Endodermal cell (in vitro differentiated cells): ENCODE measurements around the gene GSG1L. TPM values are rescaled to one million over a fixed set of nuclear protein-coding genes. Genes with fewer than 3 reads are reported as not detected.

ENCODE experiments used
- DNase-seq: peaks from one replicate; pipeline ENCODE4 v3.0.0-alpha.2; 2017
- H3K27ac ChIP-seq: 2 replicates; pipeline ENCODE4 v1.5.1; 2013; ENCODE audit warnings: mild to moderate bottlenecking, low read depth, low read length, moderate library complexity
- H3K27me3 ChIP-seq: 2 replicates; pipeline ENCODE4 v1.6.1; 2013; ENCODE audit warnings: mild to moderate bottlenecking, low read length, moderate library complexity; ENCODE audit not compliant: insufficient read depth, control insufficient read depth, poor library complexity, severe bottlenecking
- H3K36me3 ChIP-seq: 2 replicates; pipeline ENCODE4 v1.7.0; 2013; ENCODE audit warnings: mild to moderate bottlenecking, low read length, moderate library complexity; ENCODE audit not compliant: control insufficient read depth, insufficient read depth
- H3K4me1 ChIP-seq: one replicate; pipeline ENCODE4 v1.7.0; 2013; ENCODE audit warnings: low read length; ENCODE audit not compliant: control insufficient read depth, insufficient read depth
- H3K4me3 ChIP-seq: 2 replicates; pipeline ENCODE4 v1.5.1; 2013; ENCODE audit warnings: mild to moderate bottlenecking, low read length, moderate library complexity
- H3K9ac ChIP-seq: 2 replicates; pipeline ENCODE4 v1.6.1; 2013; ENCODE audit warnings: mild to moderate bottlenecking, low read length, moderate library complexity; ENCODE audit not compliant: poor library complexity, severe bottlenecking; ENCODE audit errors: extremely low read depth
- H3K9me3 ChIP-seq: 2 replicates; pipeline ENCODE4 v1.6.1; 2013; ENCODE audit warnings: mild to moderate bottlenecking, low read length, moderate library complexity; ENCODE audit not compliant: control insufficient read depth
- H3K27ac Mint-ChIP-seq: 2 replicates; pipeline ENCODE4 v1.8.0; 2020; ENCODE audit warnings: mixed read lengths
- H3K27me3 Mint-ChIP-seq: 2 replicates; pipeline ENCODE4 v1.8.0; 2021; ENCODE audit warnings: mild to moderate bottlenecking, mixed read lengths; ENCODE audit not compliant: insufficient read depth
- H3K36me3 Mint-ChIP-seq: 2 replicates; pipeline ENCODE4 v1.8.0; 2020; ENCODE audit warnings: low read depth, mixed read lengths
- H3K4me1 Mint-ChIP-seq: 2 replicates; pipeline ENCODE4 v1.8.0; 2020; ENCODE audit warnings: mixed read lengths
- H3K4me3 Mint-ChIP-seq: 2 replicates; pipeline ENCODE4 v1.8.0; 2020; ENCODE audit warnings: mild to moderate bottlenecking, moderate library complexity, mixed read lengths
- H3K9me3 Mint-ChIP-seq: 2 replicates; pipeline ENCODE4 v1.8.0; 2020; ENCODE audit warnings: mild to moderate bottlenecking, mixed read lengths
- WGBS, 2 experiments: methylation state at CpG; one replicate each; pipeline versions ENCODE4 v1.1.5 to v1.1.7; 2013; ENCODE audit warnings: missing lambda C conversion rate in 2 of 2, mixed read lengths in 1 of 2; ENCODE audit not compliant: insufficient coverage in 1 of 2, insufficient read length in 1 of 2; 5-methylcytosine and 5-hydroxymethylcytosine counted together
- total RNA-seq, 2 donors: library from RNA; stranded (reverse); fragmentation: NEBNext Ultra II Directional in 1 of 2; extraction: Animal tissue kit (Norgen Biotek cat#: 25700) in 1 of 2; gene quantifications; 2 replicates in 1 of 2; 3 replicates in 1 of 2; pipeline ENCODE4 v1.2.1, GENCODE V29; 2021
- TF ChIP-seq, protein P1 (sequence below): fragments of 200-600 bp; sonication (generic); conservative IDR thresholded peaks from 2 replicates; pipeline ENCODE4 v1.5.0; 2021; ENCODE audit warnings: antibody characterized with exemption, mild to moderate bottlenecking

The GSG1L gene
- total RNA-seq, 2 donors from 2014 or later, result 0.24 TPM; not detected in 1

DNA sequence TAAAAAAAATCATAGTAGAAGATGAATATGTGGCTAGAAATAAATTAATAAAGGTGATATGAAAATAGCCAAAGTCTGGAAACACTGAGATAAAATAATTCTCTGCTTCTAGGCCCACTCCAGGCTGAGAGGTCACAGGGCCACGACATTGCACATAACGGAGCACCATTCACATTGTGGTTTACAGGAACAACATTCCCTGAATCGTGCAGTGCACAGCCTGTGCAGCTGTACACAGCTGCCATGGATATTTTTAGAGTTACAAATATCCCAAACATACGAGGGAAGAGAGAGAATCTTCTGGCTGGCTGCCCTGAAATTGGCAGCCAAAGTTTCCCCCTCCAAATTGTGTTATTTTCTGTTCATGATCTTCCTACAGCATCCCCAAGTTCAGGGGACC is 68.8 kb downstream of the GSG1L start:
- Histone ChIP-seq H3K4me1 (no peaks in the 10 kb centered on the region), H3K27me3 (no peaks in the 10 kb centered on the region), H3K27ac (no peak overlapping the region), H3K9ac (no peak overlapping the region), H3K36me3 (no peaks in the 10 kb centered on the region), H3K4me3 (no peak overlapping the region), H3K9me3 (peaks cover 15% of the 10 kb centered on the region)
- H3K4me3 Mint-ChIP-seq, result no peak overlapping the region
- peaks cover 2% of the 10 kb centered on the region for H3K27me3 Mint-ChIP-seq
- H3K4me1 Mint-ChIP-seq, result no peaks in the 10 kb centered on the region
- 91 to 100% methylated on average over 3 to 4 of the region's 4 CpGs for WGBS, 2 experiments
- H3K27ac Mint-ChIP-seq, result no peak overlapping the region
- TF ChIP-seq, protein P1, sequence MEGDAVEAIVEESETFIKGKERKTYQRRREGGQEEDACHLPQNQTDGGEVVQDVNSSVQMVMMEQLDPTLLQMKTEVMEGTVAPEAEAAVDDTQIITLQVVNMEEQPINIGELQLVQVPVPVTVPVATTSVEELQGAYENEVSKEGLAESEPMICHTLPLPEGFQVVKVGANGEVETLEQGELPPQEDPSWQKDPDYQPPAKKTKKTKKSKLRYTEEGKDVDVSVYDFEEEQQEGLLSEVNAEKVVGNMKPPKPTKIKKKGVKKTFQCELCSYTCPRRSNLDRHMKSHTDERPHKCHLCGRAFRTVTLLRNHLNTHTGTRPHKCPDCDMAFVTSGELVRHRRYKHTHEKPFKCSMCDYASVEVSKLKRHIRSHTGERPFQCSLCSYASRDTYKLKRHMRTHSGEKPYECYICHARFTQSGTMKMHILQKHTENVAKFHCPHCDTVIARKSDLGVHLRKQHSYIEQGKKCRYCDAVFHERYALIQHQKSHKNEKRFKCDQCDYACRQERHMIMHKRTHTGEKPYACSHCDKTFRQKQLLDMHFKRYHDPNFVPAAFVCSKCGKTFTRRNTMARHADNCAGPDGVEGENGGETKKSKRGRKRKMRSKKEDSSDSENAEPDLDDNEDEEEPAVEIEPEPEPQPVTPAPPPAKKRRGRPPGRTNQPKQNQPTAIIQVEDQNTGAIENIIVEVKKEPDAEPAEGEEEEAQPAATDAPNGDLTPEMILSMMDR, result no peak
- no peaks in the 10 kb centered on the region for H3K36me3 Mint-ChIP-seq
- H3K9me3 Mint-ChIP-seq, result peaks cover 20% of the 10 kb centered on the region
- DNase-seq, result no peak

DNA sequence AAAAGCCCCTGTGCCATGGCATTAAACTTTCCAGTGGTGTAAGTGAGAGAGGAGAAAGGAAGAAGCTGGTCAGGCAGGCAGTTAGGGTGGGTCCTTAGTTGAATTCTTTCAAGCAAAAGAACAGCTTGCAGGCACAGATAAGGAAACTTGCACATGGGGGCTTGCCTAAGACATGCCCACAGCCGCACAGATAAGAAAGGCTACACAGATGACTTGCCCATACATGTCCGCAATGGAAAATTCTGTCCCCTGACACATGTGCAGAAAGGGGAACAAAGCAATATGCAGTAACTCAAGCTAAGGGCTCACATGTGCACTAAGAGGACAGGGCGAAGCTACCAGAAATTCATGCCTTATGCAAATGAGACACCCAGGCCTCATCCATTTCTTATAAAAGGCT is 69.9 kb downstream of the GSG1L start:
- TF ChIP-seq, protein P1, result no peak
- Mint-ChIP-seq H3K36me3 (no peaks in the 10 kb centered on the region), H3K27me3 (peaks cover 2% of the 10 kb centered on the region), H3K9me3 (peaks cover 20% of the 10 kb centered on the region), H3K4me3 (no peak overlapping the region), H3K27ac (no peak overlapping the region), H3K4me1 (no peaks in the 10 kb centered on the region)
- Histone ChIP-seq H3K27ac (no peak overlapping the region), H3K27me3 (no peaks in the 10 kb centered on the region), H3K9me3 (peaks cover 15% of the 10 kb centered on the region), H3K4me1 (no peaks in the 10 kb centered on the region), H3K4me3 (no peak overlapping the region), H3K9ac (no peak overlapping the region), H3K36me3 (no peaks in the 10 kb centered on the region)
- 93% methylated on average over 3 of the region's 3 CpGs for WGBS, 2 experiments
- no peak for DNase-seq

DNA sequence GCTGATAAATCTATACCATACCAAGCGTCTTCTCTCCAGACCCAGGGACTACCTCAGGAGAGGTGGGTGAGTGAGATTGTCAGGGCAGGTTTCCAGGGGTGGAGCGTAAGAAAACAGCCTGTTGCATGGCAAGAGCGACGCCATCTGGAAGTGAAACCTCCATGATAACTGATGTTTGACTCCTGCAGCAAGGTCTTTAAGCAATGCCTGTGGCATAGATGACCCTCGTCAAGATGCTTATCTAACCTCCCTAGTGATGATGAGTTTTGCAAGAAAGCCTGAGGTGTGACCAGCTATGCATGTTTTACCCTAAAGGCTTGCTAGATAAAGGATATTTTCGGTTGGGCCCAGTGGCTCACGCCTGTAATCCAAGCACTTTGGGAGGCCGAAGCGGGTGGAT is 71.6 kb downstream of the GSG1L start:
- Histone ChIP-seq H3K9me3 (peaks cover 15% of the 10 kb centered on the region), H3K36me3 (no peaks in the 10 kb centered on the region), H3K27ac (no peak overlapping the region), H3K9ac (no peak overlapping the region), H3K4me1 (no peaks in the 10 kb centered on the region), H3K4me3 (no peak overlapping the region), H3K27me3 (no peaks in the 10 kb centered on the region)
- no peak for DNase-seq
- Mint-ChIP-seq H3K4me1 (no peaks in the 10 kb centered on the region), H3K4me3 (no peak overlapping the region), H3K36me3 (no peaks in the 10 kb centered on the region), H3K27ac (no peak overlapping the region), H3K27me3 (peaks cover 2% of the 10 kb centered on the region), H3K9me3 (peaks cover 20% of the 10 kb centered on the region)
- TF ChIP-seq, protein P1, result no peak
- WGBS, 2 experiments, result 82 to 87% methylated on average over 8 to 9 of the region's 9 CpGs
